ENCODE data around the gene RPS6KA5.
"Not testable (repeated sequence)": the region's sequence is repeated elsewhere in the genome, so short reads cannot be mapped to it uniquely, and the experiment has no call there.

Gene RPS6KA5

GRCh38 chr14:90864741-90865140, 195.7 kb downstream of the RPS6KA5 start:
- Histone ChIP-seq H3K27ac (no peak overlapping the region), H3K27me3 (replicated peaks) (no peaks in the 10 kb centered on the region), H3K4me3 (ENCODE audit: low read depth, low read length) (no peak overlapping the region), H3K36me3 (replicated peaks) (no peaks in the 10 kb centered on the region)
- DNase-seq: no peak
- in situ Hi-C loops (cut with HindIII; ENCODE audit: low pct_ligation_motif_present, low sequenced_read_pairs): no loop called here
- no peak for TF ChIP-seq CTCF (IDR thresholded peaks at IDR 0.05; ENCODE audit: low read depth, low read length, missing control alignments)

- DNase-seq: no peak
- TF ChIP-seq CTCF (IDR thresholded peaks at IDR 0.05; ENCODE audit: low read depth, low read length, missing control alignments): no peak
- in situ Hi-C loops (cut with HindIII; ENCODE audit: low pct_ligation_motif_present, low sequenced_read_pairs): no loop called here
- no peaks in the 10 kb centered on the region for H3K27me3 ChIP-seq (replicated peaks)
- no peak overlapping the region for H3K4me3 ChIP-seq (ENCODE audit: low read depth, low read length)
- no peak overlapping the region for H3K27ac ChIP-seq
- no peaks in the 10 kb centered on the region for H3K36me3 ChIP-seq (replicated peaks)
Observed at GRCh38 chr14:90858511-90858910, 201.9 kb downstream of the RPS6KA5 start.

GRCh38 chr14:90857866-90858265, 202.6 kb downstream of the RPS6KA5 start:
- Histone ChIP-seq H3K36me3 (replicated peaks) (no peaks in the 10 kb centered on the region), H3K4me3 (ENCODE audit: low read depth, low read length) (no peak overlapping the region), H3K27ac (no peak overlapping the region), H3K27me3 (replicated peaks) (no peaks in the 10 kb centered on the region)
- no peak for TF ChIP-seq CTCF (IDR thresholded peaks at IDR 0.05; ENCODE audit: low read depth, low read length, missing control alignments)
- DNase-seq: no peak
- in situ Hi-C loops (cut with HindIII; ENCODE audit: low pct_ligation_motif_present, low sequenced_read_pairs): no loop called here

- H3K27ac ChIP-seq; H3K4me3 ChIP-seq (ENCODE audit: low read depth, low read length); in situ Hi-C loops (cut with HindIII; ENCODE audit: low pct_ligation_motif_present, low sequenced_read_pairs); H3K36me3 ChIP-seq (replicated peaks); DNase-seq; H3K27me3 ChIP-seq (replicated peaks): not testable (repeated sequence)
Observed at GRCh38 chr14:90856115-90856514, 204.3 kb downstream of the RPS6KA5 start.

- no peak for DNase-seq
- Histone ChIP-seq H3K36me3 (replicated peaks) (no peaks in the 10 kb centered on the region), H3K27ac (no peak overlapping the region), H3K4me3 (ENCODE audit: low read depth, low read length) (no peak overlapping the region), H3K27me3 (replicated peaks) (no peaks in the 10 kb centered on the region)
- TF ChIP-seq CTCF (IDR thresholded peaks at IDR 0.05; ENCODE audit: low read depth, low read length, missing control alignments): no peak
- in situ Hi-C loops (cut with HindIII; ENCODE audit: low pct_ligation_motif_present, low sequenced_read_pairs): no loop called here
Observed at GRCh38 chr14:90853116-90853515, 207.3 kb downstream of the RPS6KA5 start.

- Histone ChIP-seq H3K4me3 (ENCODE audit: low read depth, low read length) (no peak overlapping the region), H3K27ac (peak overlapping the region; percentile 75), H3K36me3 (replicated peaks) (no peaks in the 10 kb centered on the region), H3K27me3 (replicated peaks) (no peaks in the 10 kb centered on the region)
- TF ChIP-seq CTCF (IDR thresholded peaks at IDR 0.05; ENCODE audit: low read depth, low read length, missing control alignments): no peak
- in situ Hi-C loops (cut with HindIII; ENCODE audit: low pct_ligation_motif_present, low sequenced_read_pairs): no loop called here
- DNase-seq: no peak
Observed at GRCh38 chr14:90851327-90852036, 209.0 kb downstream of the RPS6KA5 start.

Measured in brain microvascular endothelial cell (primary cell).